Activated CD8-positive, alpha-beta T cell treated with anti-CD3 and anti-CD28 coated beads for 36 hours (primary cell): ENCODE data around the gene DHRSX. TPM values are rescaled to one million over a fixed set of nuclear protein-coding genes. Genes with fewer than 3 reads are reported as not detected.
"Not testable (repeated sequence)": the region's sequence is repeated elsewhere in the genome, so short reads cannot be mapped to it uniquely, and the experiment has no call there.

Experiments used
- ATAC-seq: fragments of 200-7000 bp; cut with Tn5 transposase; one replicate; pipeline ENCODE4 v1.10.0; 2021; ENCODE audit warnings: mild to moderate bottlenecking, moderate library complexity
- CTCF ChIA-PET: fragments of 350-600 bp; sonication (Branson Sonifier 250); formaldehyde crosslinking; loops from one replicate; lab custom pipeline; 2021; ENCODE audit warnings: antibody characterized with exemption; lab: Charles Lee
- POLR2A ChIA-PET: fragments of 350-600 bp; sonication (Branson Sonifier 250); formaldehyde crosslinking; loops from one replicate; lab custom pipeline; 2021; ENCODE audit warnings: antibody characterized with exemption; lab: Charles Lee
- DNase-seq: peaks from one replicate; pipeline ENCODE4 v3.0.0-alpha.2; 2020
- H3K27ac Mint-ChIP-seq: one replicate; pipeline ENCODE4 v1.8.0; 2021; ENCODE audit warnings: mild to moderate bottlenecking, mixed read lengths
- H3K27me3 Mint-ChIP-seq: one replicate; pipeline ENCODE4 v1.8.0; 2021; ENCODE audit warnings: mixed read lengths
- H3K36me3 Mint-ChIP-seq: one replicate; pipeline ENCODE4 v1.8.0; 2021; ENCODE audit warnings: low read depth, mixed read lengths
- H3K4me1 Mint-ChIP-seq: one replicate; pipeline ENCODE4 v1.8.0; 2021; ENCODE audit warnings: low read depth, mixed read lengths
- H3K4me3 Mint-ChIP-seq: one replicate; pipeline ENCODE4 v1.8.0; 2021; ENCODE audit warnings: mild to moderate bottlenecking, moderate library complexity, mixed read lengths
- H3K9me3 Mint-ChIP-seq: one replicate; pipeline ENCODE4 v1.8.0; 2021; ENCODE audit warnings: mixed read lengths
- CTCF ChIP-seq: fragments of 200-600 bp; IDR thresholded peaks from one replicate; pipeline ENCODE4 v1.8.0; 2022; ENCODE audit warnings: antibody characterized with exemption, mild to moderate bottlenecking
- intact Hi-C: fragments of 100-400 bp; cut with micrococcal nuclease; formaldehyde crosslinking; loops from one replicate; pipeline ENCODE4 v1.10.0; 2022
- total RNA-seq, 2 experiments: library from RNA; stranded (reverse); gene quantifications; one replicate each; pipeline ENCODE4 v1.2.3, GENCODE V29; 2021

DHRSX gene
- total RNA-seq, 2 experiments from 2014 or later = 19.7 to 22.0 TPM

DNA sequence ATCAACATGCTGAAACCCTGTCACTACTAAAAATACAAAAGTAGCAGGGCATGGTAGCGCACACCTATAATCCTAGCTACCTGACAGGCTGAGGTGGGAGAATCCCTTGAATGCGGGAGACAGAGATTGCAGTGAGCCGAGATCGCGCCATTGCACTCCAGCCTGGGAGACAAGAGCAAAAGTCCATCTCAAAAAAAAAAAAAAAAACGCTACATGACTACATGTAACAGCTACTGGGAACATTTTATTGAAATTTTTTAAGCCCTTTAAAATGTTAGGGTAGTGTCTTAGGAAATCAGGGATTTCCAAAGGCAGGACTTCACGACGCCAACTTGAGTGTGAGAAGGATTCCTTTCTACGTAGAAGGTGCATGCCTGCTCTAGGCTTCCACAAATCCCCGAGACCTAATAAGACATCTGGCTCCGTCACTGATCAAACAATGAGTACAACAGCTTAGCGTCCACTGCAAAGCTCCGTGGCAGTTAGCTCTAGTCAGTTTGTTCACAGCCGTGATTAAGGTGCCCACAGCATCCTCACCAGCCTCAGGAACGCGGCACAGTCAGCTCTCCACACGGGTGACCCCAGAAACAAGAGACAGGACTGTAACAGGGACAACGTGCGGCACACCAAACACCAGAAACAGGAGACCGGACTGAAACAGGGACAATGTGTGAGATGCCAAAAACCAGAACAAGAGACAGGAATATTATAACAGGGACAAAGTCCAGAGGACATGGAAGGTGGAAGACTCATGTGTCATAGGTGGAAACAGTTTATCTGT, 33.7 kb downstream of the DHRSX start:
- no peak for ATAC-seq
- no peak for TF ChIP-seq CTCF

DNA sequence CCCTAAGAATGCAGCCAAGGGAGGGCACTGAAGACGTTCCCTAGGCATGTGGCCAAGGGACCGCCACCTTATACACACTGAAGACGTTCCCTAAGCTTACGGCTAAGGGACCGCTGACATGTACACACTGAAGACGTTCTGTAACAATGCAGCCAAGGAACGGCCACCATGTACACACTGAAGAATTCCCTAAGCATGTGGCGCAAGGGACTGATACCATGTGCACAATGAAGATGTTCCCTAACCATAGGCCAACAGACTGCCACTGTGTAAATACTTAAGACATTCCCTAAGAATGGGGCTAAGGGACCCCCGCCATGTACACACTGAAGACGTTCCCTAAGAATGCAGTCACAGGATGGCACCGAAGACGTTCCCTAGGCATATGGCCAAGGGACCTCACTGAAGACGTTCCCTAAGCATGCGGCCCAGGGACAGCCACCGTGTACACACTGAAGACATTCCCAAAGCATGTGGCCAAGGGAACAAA, 36.1 kb downstream of the DHRSX start:
- intact Hi-C loops = no loop called here
- Mint-ChIP-seq H3K4me1 (peaks cover 1% of the 10 kb centered on the region), H3K9me3 (peaks cover under 1% of the 10 kb centered on the region), H3K36me3 (peaks cover 7% of the 10 kb centered on the region), H3K27me3 (no peaks in the 10 kb centered on the region), H3K27ac (no peak overlapping the region), H3K4me3 (no peak overlapping the region)
- no peak for TF ChIP-seq CTCF
- CTCF ChIA-PET = no interaction called here
- POLR2A ChIA-PET = no interaction called here
- DNase-seq (no peak), ATAC-seq (no peak)

More for the DNA sequence above, 33.7 kb downstream of the DHRSX start:
- peaks cover 4% of the 10 kb centered on the region for H3K9me3 Mint-ChIP-seq
- CTCF ChIA-PET = no interaction called here
- H3K4me1 Mint-ChIP-seq = peaks cover 1% of the 10 kb centered on the region
- H3K27me3 Mint-ChIP-seq = no peaks in the 10 kb centered on the region
- peaks cover 13% of the 10 kb centered on the region for H3K36me3 Mint-ChIP-seq
- DNase-seq = no peak
- POLR2A ChIA-PET = no interaction called here
- intact Hi-C loops = no loop called here
- no peak overlapping the region for H3K4me3 Mint-ChIP-seq
- no peak overlapping the region for H3K27ac Mint-ChIP-seq

DNA sequence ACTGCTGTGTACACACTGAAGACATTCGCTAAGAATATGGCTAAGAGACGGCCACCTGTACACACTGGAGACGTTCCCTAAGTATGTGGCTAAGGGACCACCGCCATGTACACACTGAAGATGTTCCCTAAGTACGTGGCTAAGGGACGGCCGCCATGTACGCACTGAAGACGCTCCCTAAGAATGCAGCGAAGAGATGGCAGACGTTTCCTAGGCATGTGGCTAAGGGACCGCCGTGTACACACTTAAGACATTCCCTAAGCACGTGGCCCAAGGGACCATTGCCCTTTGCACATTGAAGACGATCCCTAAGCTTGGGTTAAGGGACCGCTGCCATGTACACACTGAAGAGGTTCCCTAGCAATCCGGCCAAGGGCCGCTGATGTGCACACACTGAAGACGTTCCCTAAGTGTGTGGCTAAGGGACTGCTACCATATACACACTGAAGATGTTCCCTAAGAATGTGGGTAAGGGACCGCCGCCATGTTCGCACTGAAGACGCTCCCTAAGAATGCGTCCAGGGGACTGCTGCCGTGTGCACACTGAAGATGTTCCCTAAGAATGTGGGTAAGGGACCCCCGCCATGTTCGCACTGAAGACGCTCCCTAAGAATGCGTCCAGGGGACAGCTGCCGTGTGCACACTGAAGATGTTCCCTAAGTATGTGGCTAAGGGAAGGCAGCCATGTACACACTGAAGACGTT, 36.7 kb downstream of the DHRSX start:
- Mint-ChIP-seq H3K4me3 (no peak overlapping the region), H3K36me3 (peaks cover 6% of the 10 kb centered on the region), H3K27ac (no peak overlapping the region), H3K27me3 (no peaks in the 10 kb centered on the region), H3K9me3 (no peaks in the 10 kb centered on the region), H3K4me1 (peaks cover 1% of the 10 kb centered on the region)
- intact Hi-C loops = no loop called here
- POLR2A ChIA-PET = no interaction called here
- no peak for ATAC-seq
- TF ChIP-seq CTCF = no peak
- CTCF ChIA-PET = no interaction called here
- DNase-seq = no peak

DNA sequence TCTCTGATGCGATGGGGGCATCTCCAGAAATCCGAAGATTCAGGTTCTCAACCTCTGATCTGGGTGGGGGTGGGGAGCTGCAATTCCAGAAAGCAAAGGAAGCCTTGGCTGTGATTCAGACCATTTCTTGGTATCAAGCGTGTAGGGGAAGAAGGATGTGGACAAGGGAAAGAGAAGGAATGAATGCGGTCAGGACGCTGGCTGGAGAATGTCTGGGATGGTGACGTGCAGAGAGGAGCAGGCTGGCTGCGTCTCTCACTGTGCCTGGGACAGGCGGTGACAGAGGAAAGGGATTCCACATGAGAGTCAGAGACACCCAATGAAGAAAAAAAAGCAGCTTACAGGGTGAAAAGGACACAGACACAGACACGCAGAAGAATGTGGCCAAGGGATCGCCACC, 37.3 kb downstream of the DHRSX start:
- H3K4me3 Mint-ChIP-seq, H3K36me3 Mint-ChIP-seq, H3K27me3 Mint-ChIP-seq, POLR2A ChIA-PET, H3K27ac Mint-ChIP-seq, DNase-seq, CTCF ChIA-PET, ATAC-seq, intact Hi-C loops, H3K4me1 Mint-ChIP-seq, H3K9me3 Mint-ChIP-seq: not testable (repeated sequence)

DNA sequence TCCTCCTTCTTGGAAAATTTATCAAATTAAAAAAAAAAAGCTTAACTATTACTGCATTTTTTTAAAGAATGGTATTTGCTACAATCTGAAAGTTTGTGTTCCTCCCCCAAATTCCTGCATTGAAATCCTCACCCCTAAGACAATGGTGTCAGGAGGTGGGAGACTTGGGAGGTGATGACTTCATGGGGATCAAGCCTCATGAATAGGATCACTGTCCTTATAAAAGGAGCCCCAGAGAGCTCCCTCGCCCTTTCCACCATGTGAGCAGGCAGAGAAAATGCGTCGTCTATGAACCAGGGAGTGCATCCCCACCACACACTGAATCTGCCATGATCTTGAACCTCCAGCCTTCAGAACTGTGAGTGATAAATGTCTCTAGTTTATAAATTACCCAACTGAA, 38.0 kb downstream of the DHRSX start:
- DNase-seq (no peak), ATAC-seq (no peak)
- Mint-ChIP-seq H3K27me3 (no peaks in the 10 kb centered on the region), H3K9me3 (peaks cover 4% of the 10 kb centered on the region), H3K4me3 (no peak overlapping the region), H3K27ac (no peak overlapping the region), H3K36me3 (peaks cover 9% of the 10 kb centered on the region), H3K4me1 (peaks cover 3% of the 10 kb centered on the region)
- intact Hi-C loops = no loop called here
- CTCF ChIA-PET = no interaction called here
- POLR2A ChIA-PET = no interaction called here
- no peak for TF ChIP-seq CTCF
